Naive B cell (primary cell): Measurements from ENCODE around the gene LYSET. TPM values are rescaled to one million over a fixed set of nuclear protein-coding genes. Genes with fewer than 3 reads are reported as not detected.
A peak's percentile ranks its signal among the peaks of the same experiment; 100 is the strongest.
"Not testable (repeated sequence)": the region's sequence is repeated elsewhere in the genome, so short reads cannot be mapped to it uniquely, and the experiment has no call there.

Experiments used
- ATAC-seq, 2 donors: fragments of 150-1000 bp; cut with Tn5 transposase; 2 replicates each; pipeline ENCODE4 v1.10.0; 2021; ENCODE audit warnings: low read depth in 2 of 2, mild to moderate bottlenecking in 2 of 2, moderate library complexity in 2 of 2
- DNase-seq: peaks from one replicate; pipeline ENCODE4 v3.0.0; 2022
- H3K27ac Mint-ChIP-seq, 6 donors: one replicate each; pipeline ENCODE4 v1.8.0; 2020 to 2022; ENCODE audit warnings: mild to moderate bottlenecking in 6 of 6, mixed read lengths in 6 of 6, moderate library complexity in 5 of 6, inconsistent platforms in 2 of 6
- H3K27me3 Mint-ChIP-seq, 3 donors: one replicate each; pipeline ENCODE4 v1.8.0; 2021 to 2022; ENCODE audit warnings: mixed read lengths in 3 of 3, mild to moderate bottlenecking in 1 of 3
- H3K36me3 Mint-ChIP-seq, 2 donors: one replicate each; pipeline ENCODE4 v1.8.0; 2020 to 2022; ENCODE audit warnings: mixed read lengths in 2 of 2, inconsistent platforms in 1 of 2, mild to moderate bottlenecking in 1 of 2
- H3K4me1 Mint-ChIP-seq, 3 donors: one replicate each; pipeline ENCODE4 v1.8.0; 2020 to 2022; ENCODE audit warnings: mixed read lengths in 3 of 3, inconsistent platforms in 1 of 3, mild to moderate bottlenecking in 1 of 3, moderate library complexity in 1 of 3
- H3K4me3 Mint-ChIP-seq, 8 donors: one replicate each; pipeline ENCODE4 v1.8.0; 2020 to 2022; ENCODE audit warnings: mild to moderate bottlenecking in 8 of 8, mixed read lengths in 8 of 8, moderate library complexity in 8 of 8, inconsistent platforms in 2 of 8
- H3K9me3 Mint-ChIP-seq, 7 donors: one replicate each; pipeline ENCODE4 v1.8.0; 2020 to 2022; ENCODE audit warnings: mixed read lengths in 7 of 7, mild to moderate bottlenecking in 5 of 7, inconsistent platforms in 2 of 7, moderate library complexity in 1 of 7
- polyA plus RNA-seq, 6 donors: library from polyadenylated mRNA; unstranded; fragments of 300-500 nt; fragmentation: Illumina TruSeq; gene quantifications; one replicate each; pipeline ENCODE4 v1.2.3, GENCODE V29; 2021; ENCODE audit warnings: low read depth in 6 of 6

The LYSET gene
- 10 to 100 TPM; 33.0 to 71.6 (median 58.6) TPM for polyA plus RNA-seq

- peak within 1 kb of the TSS; percentile 96 to 100 (median 99) for H3K27ac Mint-ChIP-seq
- H3K36me3 Mint-ChIP-seq = peaks cover 5 to 7% of the 10 kb centered on the region in 2 donors
- H3K4me3 Mint-ChIP-seq = peak within 1 kb of the TSS; percentile 91 to 99 (median 96)
- ATAC-seq = peak; percentile 85 to 86
- no peaks in the 10 kb centered on the region for H3K9me3 Mint-ChIP-seq
- DNase-seq = peak; percentile 93
- H3K27me3 Mint-ChIP-seq = no peaks in the 10 kb centered on the region
- peaks cover 29 to 36% (median 32%) of the 10 kb centered on the region in 3 donors for H3K4me1 Mint-ChIP-seq
Measured at GRCh38 chr14:93184391-93185348, at the start of gene LYSET, which contains the start of gene MOAP1. Gene LYSET (plus strand): TSS chr14:93185317. CDS start chr14:93185406, 89 bp downstream. Gene MOAP1 (minus strand): TSS chr14:93184897. CDS start chr14:93184242, 655 bp downstream.

- Mint-ChIP-seq H3K4me3 (no peak overlapping the region), H3K9me3 (no peaks in the 10 kb centered on the region), H3K27ac (no peak overlapping the region), H3K4me1 (peaks cover 4 to 8% (median 4%) of the 10 kb centered on the region in 3 donors), H3K27me3 (no peaks in the 10 kb centered on the region), H3K36me3 (no peaks in the 10 kb centered on the region)
- ATAC-seq = no peak
- DNase-seq = no peak
Measured at GRCh38 chr14:93135399-93135798, 49.7 kb upstream of the LYSET start.

- H3K27ac Mint-ChIP-seq = peak overlapping the region in 1 of 6 donors; percentile 44
- H3K36me3 Mint-ChIP-seq = no peaks in the 10 kb centered on the region
- H3K4me3 Mint-ChIP-seq = no peak overlapping the region
- DNase-seq = no peak
- H3K4me1 Mint-ChIP-seq = peaks cover 4 to 8% (median 4%) of the 10 kb centered on the region in 3 donors
- ATAC-seq = no peak
- H3K27me3 Mint-ChIP-seq = no peaks in the 10 kb centered on the region
- H3K9me3 Mint-ChIP-seq = no peaks in the 10 kb centered on the region
Measured at GRCh38 chr14:93136009-93136408, 49.1 kb upstream of the LYSET start.

GRCh38 chr14:93136508-93136907 is 48.6 kb upstream of the LYSET start:
- not testable (repeated sequence) for H3K27me3 Mint-ChIP-seq, H3K4me1 Mint-ChIP-seq, H3K36me3 Mint-ChIP-seq, DNase-seq, H3K4me3 Mint-ChIP-seq, H3K9me3 Mint-ChIP-seq, H3K27ac Mint-ChIP-seq, ATAC-seq

GRCh38 chr14:93137864-93138263 is 47.3 kb upstream of the LYSET start:
- H3K9me3 Mint-ChIP-seq = no peaks in the 10 kb centered on the region
- H3K27me3 Mint-ChIP-seq = no peaks in the 10 kb centered on the region
- H3K4me1 Mint-ChIP-seq = peaks cover 4 to 8% (median 4%) of the 10 kb centered on the region in 3 donors
- DNase-seq (no peak), ATAC-seq (no peak)
- H3K4me3 Mint-ChIP-seq = no peak overlapping the region
- no peaks in the 10 kb centered on the region for H3K36me3 Mint-ChIP-seq
- H3K27ac Mint-ChIP-seq = no peak overlapping the region

- Mint-ChIP-seq H3K4me1 (peaks cover 4 to 8% (median 4%) of the 10 kb centered on the region in 3 donors), H3K4me3 (no peak overlapping the region), H3K27me3 (peaks cover 0 to 4% (median 3%) of the 10 kb centered on the region in 3 donors), H3K27ac (no peak overlapping the region), H3K36me3 (no peaks in the 10 kb centered on the region), H3K9me3 (no peaks in the 10 kb centered on the region)
- ATAC-seq (no peak), DNase-seq (no peak)
Measured at GRCh38 chr14:93142854-93143652, 42.1 kb upstream of the LYSET start.

- peak overlapping the region in 1 of 8 donors; percentile 17 for H3K4me3 Mint-ChIP-seq
- peaks cover 4 to 13% (median 8%) of the 10 kb centered on the region in 3 donors for H3K27me3 Mint-ChIP-seq
- no peaks in the 10 kb centered on the region for H3K9me3 Mint-ChIP-seq
- H3K27ac Mint-ChIP-seq = no peak overlapping the region
- DNase-seq (no peak), ATAC-seq (no peak)
- no peaks in the 10 kb centered on the region for H3K36me3 Mint-ChIP-seq
- H3K4me1 Mint-ChIP-seq = peaks cover 0 to 4% (median 0%) of the 10 kb centered on the region in 3 donors
Measured at GRCh38 chr14:93146119-93146518, 39.0 kb upstream of the LYSET start.

- no peak for ATAC-seq
- Mint-ChIP-seq H3K4me1 (peaks cover 0 to 4% (median 0%) of the 10 kb centered on the region in 3 donors), H3K27me3 (peaks cover 8 to 17% (median 10%) of the 10 kb centered on the region in 3 donors), H3K4me3 (no peak overlapping the region), H3K36me3 (no peaks in the 10 kb centered on the region), H3K9me3 (no peaks in the 10 kb centered on the region), H3K27ac (no peak overlapping the region)
- DNase-seq = no peak
Measured at GRCh38 chr14:93148979-93149378, 36.1 kb upstream of the LYSET start.

- H3K27me3 Mint-ChIP-seq = peaks cover 8 to 17% (median 10%) of the 10 kb centered on the region in 3 donors
- H3K36me3 Mint-ChIP-seq = no peaks in the 10 kb centered on the region
- peak overlapping the region in 1 of 6 donors; percentile 49 for H3K27ac Mint-ChIP-seq
- H3K4me1 Mint-ChIP-seq = peaks cover 0 to 4% (median 0%) of the 10 kb centered on the region in 3 donors
- no peak for DNase-seq
- ATAC-seq = no peak
- no peaks in the 10 kb centered on the region for H3K9me3 Mint-ChIP-seq
- no peak overlapping the region for H3K4me3 Mint-ChIP-seq
Measured at GRCh38 chr14:93150227-93151208, 34.6 kb upstream of the LYSET start.

GRCh38 chr14:93153121-93153520 is 32.0 kb upstream of the LYSET start:
- Mint-ChIP-seq H3K4me1 (peaks cover 0 to 4% (median 0%) of the 10 kb centered on the region in 3 donors), H3K27ac (no peak overlapping the region), H3K4me3 (no peak overlapping the region), H3K36me3 (no peaks in the 10 kb centered on the region), H3K9me3 (no peaks in the 10 kb centered on the region), H3K27me3 (peaks cover 7 to 16% (median 14%) of the 10 kb centered on the region in 3 donors)
- no peak for ATAC-seq
- no peak for DNase-seq

GRCh38 chr14:93155667-93156066 is 29.4 kb upstream of the LYSET start:
- DNase-seq (no peak), ATAC-seq (no peak)
- H3K36me3 Mint-ChIP-seq = no peaks in the 10 kb centered on the region
- peak overlapping the region in 1 of 6 donors; percentile 11 for H3K27ac Mint-ChIP-seq
- no peak overlapping the region for H3K4me3 Mint-ChIP-seq
- no peaks in the 10 kb centered on the region for H3K4me1 Mint-ChIP-seq
- no peaks in the 10 kb centered on the region for H3K9me3 Mint-ChIP-seq
- H3K27me3 Mint-ChIP-seq = peaks cover 4 to 9% (median 7%) of the 10 kb centered on the region in 3 donors

- Mint-ChIP-seq H3K36me3 (no peaks in the 10 kb centered on the region), H3K9me3 (no peaks in the 10 kb centered on the region), H3K27ac (peak overlapping the region in 1 of 6 donors; percentile 2), H3K4me3 (no peak overlapping the region), H3K27me3 (peaks cover 4 to 9% (median 7%) of the 10 kb centered on the region in 3 donors), H3K4me1 (no peaks in the 10 kb centered on the region)
- DNase-seq = no peak
- ATAC-seq = no peak
Measured at GRCh38 chr14:93156693-93157369, 28.3 kb upstream of the LYSET start.
